ENCODE results near the gene TRPV6. TPM values are rescaled to one million over a fixed set of nuclear protein-coding genes. Genes with fewer than 3 reads are reported as not detected.

Gene TRPV6
- total RNA-seq, 1 experiment from 2014 or later, result not detected

DNA sequence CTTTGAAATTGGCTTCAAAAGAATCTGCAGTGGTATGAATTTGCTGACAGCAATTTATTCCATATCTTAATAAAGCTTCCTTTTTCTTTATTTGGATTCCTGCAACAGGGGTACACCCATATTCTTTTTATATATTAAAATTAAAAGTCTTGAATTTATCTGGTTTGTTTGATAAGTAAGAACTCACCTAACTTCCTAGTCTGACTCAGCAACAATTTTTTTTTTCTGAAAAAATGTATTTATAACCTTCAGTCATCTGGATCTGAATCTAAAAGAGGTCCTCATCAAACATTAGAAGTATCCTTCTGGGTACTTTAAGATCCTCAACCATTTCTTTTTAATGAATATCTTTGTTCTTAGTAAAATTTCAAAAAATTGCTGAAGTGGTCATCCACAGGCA, 26.1 kb downstream of the TRPV6 start:
- peaks cover 59% of the 10 kb centered on the region for H3K27me3 ChIP-seq (replicated peaks; ENCODE audit: insufficient read depth, low read depth, low read length, poor library complexity)
- H3K4me3 ChIP-seq (ENCODE audit: low read depth, low read length, poor library complexity, severe bottlenecking), result no peak overlapping the region
- ChIA-PET CTCF (no interaction called here), POLR2A (ENCODE audit: low non-redundant PET) (no interaction called here)
- TF ChIP-seq EZH2 (IDR thresholded peaks at IDR 0.05; ENCODE audit: borderline replicate concordance, low read depth, low read length, poor library complexity, severe bottlenecking), result no peak
- TF ChIP-seq, protein P1, sequence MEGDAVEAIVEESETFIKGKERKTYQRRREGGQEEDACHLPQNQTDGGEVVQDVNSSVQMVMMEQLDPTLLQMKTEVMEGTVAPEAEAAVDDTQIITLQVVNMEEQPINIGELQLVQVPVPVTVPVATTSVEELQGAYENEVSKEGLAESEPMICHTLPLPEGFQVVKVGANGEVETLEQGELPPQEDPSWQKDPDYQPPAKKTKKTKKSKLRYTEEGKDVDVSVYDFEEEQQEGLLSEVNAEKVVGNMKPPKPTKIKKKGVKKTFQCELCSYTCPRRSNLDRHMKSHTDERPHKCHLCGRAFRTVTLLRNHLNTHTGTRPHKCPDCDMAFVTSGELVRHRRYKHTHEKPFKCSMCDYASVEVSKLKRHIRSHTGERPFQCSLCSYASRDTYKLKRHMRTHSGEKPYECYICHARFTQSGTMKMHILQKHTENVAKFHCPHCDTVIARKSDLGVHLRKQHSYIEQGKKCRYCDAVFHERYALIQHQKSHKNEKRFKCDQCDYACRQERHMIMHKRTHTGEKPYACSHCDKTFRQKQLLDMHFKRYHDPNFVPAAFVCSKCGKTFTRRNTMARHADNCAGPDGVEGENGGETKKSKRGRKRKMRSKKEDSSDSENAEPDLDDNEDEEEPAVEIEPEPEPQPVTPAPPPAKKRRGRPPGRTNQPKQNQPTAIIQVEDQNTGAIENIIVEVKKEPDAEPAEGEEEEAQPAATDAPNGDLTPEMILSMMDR (conservative IDR thresholded peaks at IDR 0.05; ENCODE audit: low read depth, low read length), result no peak
- DNase-seq (ENCODE audit: low spot score), result no peak
- H3K4me1 ChIP-seq (ENCODE audit: insufficient read depth, low read length, poor library complexity, severe bottlenecking), result peaks cover 9% of the 10 kb centered on the region
- intact Hi-C loops (cut with micrococcal nuclease; ENCODE audit: unreplicated experiment), result no loop called here
- no TSS peak for BruUV-seq (replicated peaks)
- H3K9me3 ChIP-seq (ENCODE audit: low read depth, low read length, poor library complexity, severe bottlenecking), result no peaks in the 10 kb centered on the region
- no peaks in the 10 kb centered on the region for H3K36me3 ChIP-seq (ENCODE audit: insufficient read depth, low read length, poor library complexity, severe bottlenecking)
- H3K27ac ChIP-seq (ENCODE audit: low read depth, low read length, poor library complexity, severe bottlenecking), result no peak overlapping the region

DNA sequence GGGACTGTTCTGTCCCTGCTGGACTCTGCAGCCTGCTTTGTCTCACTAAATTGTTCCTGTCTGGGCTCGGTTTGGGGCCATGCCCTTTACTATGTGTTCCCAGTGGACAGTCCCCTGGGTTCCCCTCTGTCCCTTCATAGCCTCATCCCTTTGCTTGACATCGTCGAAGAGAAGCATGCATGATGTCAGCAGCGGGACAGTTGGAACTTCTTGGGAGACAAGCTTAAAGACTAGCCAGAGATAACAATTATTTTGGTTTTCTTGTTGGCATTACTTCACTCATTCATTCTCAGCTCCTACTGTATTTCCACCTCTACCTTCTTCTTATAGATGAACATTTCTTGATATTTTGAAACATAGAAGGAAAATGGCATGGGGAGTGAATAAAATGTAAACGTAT, 27.9 kb downstream of the TRPV6 start:
- H3K27ac ChIP-seq (ENCODE audit: low read depth, low read length, poor library complexity, severe bottlenecking), result no peak overlapping the region
- no peak for DNase-seq (ENCODE audit: low spot score)
- H3K9me3 ChIP-seq (ENCODE audit: low read depth, low read length, poor library complexity, severe bottlenecking), result no peaks in the 10 kb centered on the region
- H3K36me3 ChIP-seq (ENCODE audit: insufficient read depth, low read length, poor library complexity, severe bottlenecking), result no peaks in the 10 kb centered on the region
- TF ChIP-seq, protein P1 (conservative IDR thresholded peaks at IDR 0.05; ENCODE audit: low read depth, low read length), result no peak
- no peak for TF ChIP-seq EZH2 (IDR thresholded peaks at IDR 0.05; ENCODE audit: borderline replicate concordance, low read depth, low read length, poor library complexity, severe bottlenecking)
- no peak overlapping the region for H3K4me3 ChIP-seq (ENCODE audit: low read depth, low read length, poor library complexity, severe bottlenecking)
- intact Hi-C loops (cut with micrococcal nuclease; ENCODE audit: unreplicated experiment), result no loop called here
- peaks cover 66% of the 10 kb centered on the region for H3K27me3 ChIP-seq (replicated peaks; ENCODE audit: insufficient read depth, low read depth, low read length, poor library complexity)
- CTCF ChIA-PET, result interaction anchor here (0.7 kb wide), 1 partner anchor 9 kb away, joined by 4 read pairs; no protein-coding TSS in a partner anchor
- no TSS peak for BruUV-seq (replicated peaks)
- POLR2A ChIA-PET (ENCODE audit: low non-redundant PET), result no interaction called here
- H3K4me1 ChIP-seq (ENCODE audit: insufficient read depth, low read length, poor library complexity, severe bottlenecking), result peaks cover 9% of the 10 kb centered on the region

DNA sequence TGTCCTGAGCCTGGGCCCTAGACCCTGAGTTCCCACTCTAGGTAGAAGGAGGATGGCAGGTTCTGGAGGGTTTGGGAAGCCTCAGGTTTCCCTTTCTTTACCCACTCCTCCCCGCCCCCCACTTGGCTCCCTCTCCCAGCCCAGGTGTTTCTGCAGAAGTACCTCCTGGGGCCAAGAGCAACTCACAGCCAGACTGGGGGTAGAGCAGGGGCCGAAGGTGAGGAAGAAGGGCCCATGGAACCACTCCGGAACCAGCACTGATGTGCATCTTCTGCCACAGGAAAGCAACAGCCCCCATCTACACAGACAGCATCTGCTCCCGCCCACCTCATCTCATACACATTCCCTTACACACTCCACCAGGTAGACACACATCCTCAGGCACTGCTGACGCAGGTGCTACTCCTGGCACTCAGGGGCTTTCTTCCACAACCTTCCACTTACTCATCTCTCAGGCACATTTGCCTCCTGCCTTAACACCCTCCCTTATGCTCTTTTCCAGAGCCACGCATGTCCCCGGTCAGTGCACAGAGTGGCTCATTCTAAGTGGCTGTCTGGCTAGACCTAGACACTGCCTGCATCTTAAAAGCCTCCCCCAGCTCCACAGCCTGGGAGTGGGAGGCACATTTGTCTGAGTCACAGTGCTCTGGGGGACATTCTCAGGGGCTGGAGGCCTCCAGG, 28.8 kb downstream of the TRPV6 start:
- intact Hi-C loops (cut with micrococcal nuclease; ENCODE audit: unreplicated experiment), result no loop called here
- Histone ChIP-seq H3K9me3 (ENCODE audit: low read depth, low read length, poor library complexity, severe bottlenecking) (no peaks in the 10 kb centered on the region), H3K36me3 (ENCODE audit: insufficient read depth, low read length, poor library complexity, severe bottlenecking) (no peaks in the 10 kb centered on the region), H3K4me3 (ENCODE audit: low read depth, low read length, poor library complexity, severe bottlenecking) (no peak overlapping the region), H3K27ac (ENCODE audit: low read depth, low read length, poor library complexity, severe bottlenecking) (no peak overlapping the region), H3K27me3 (replicated peaks; ENCODE audit: insufficient read depth, low read depth, low read length, poor library complexity) (peaks cover 64% of the 10 kb centered on the region), H3K4me1 (ENCODE audit: insufficient read depth, low read length, poor library complexity, severe bottlenecking) (peaks cover 9% of the 10 kb centered on the region)
- no peak for TF ChIP-seq EZH2 (IDR thresholded peaks at IDR 0.05; ENCODE audit: borderline replicate concordance, low read depth, low read length, poor library complexity, severe bottlenecking)
- TF ChIP-seq, protein P1 (conservative IDR thresholded peaks at IDR 0.05; ENCODE audit: low read depth, low read length), result no peak
- ChIA-PET POLR2A (ENCODE audit: low non-redundant PET) (no interaction called here), CTCF (no interaction called here)
- no TSS peak for BruUV-seq (replicated peaks)
- no peak for DNase-seq (ENCODE audit: low spot score)

Measured in A673 (cell line).